IMR-90 (cell line): ENCODE measurements around the gene ITGB1. TPM values are rescaled to one million over a fixed set of nuclear protein-coding genes. Genes with fewer than 3 reads are reported as not detected.

ENCODE experiments used
- ATAC-seq: fragments of 200-7000 bp; cut with Tn5 transposase; 2 replicates; pipeline ENCODE4 v1.9.1; 2020; ENCODE audit warnings: low read depth, mild to moderate bottlenecking, moderate library complexity
- BruUV-seq: library from RNA; stranded (reverse); fragments of 400-500 nt; replicated peaks from 2 replicates; lab custom pipeline; 2021; lab: Mats Ljungman, UMichigan
- CTCF ChIA-PET: fragments of 300-600 bp; formaldehyde crosslinking; extraction: SDS; loops from one replicate; lab custom pipeline; 2021; ENCODE audit warnings: antibody characterized with exemption; lab: Yijun Ruan, JAX
- POLR2A ChIA-PET: fragments of 300-600 bp; sonication (Branson Sonifier 250); formaldehyde crosslinking; loops from one replicate; lab custom pipeline; 2022; ENCODE audit warnings: antibody characterized with exemption; ENCODE audit not compliant: unreplicated experiment; lab: Charles Lee
- DNase-seq: peaks from one replicate; pipeline ENCODE4 v3.0.0; 2013
- H2AFZ ChIP-seq: replicated peaks from 2 replicates; pipeline ENCODE3; 2013; ENCODE audit warnings: low read length, mild to moderate bottlenecking; ENCODE audit not compliant: poor library complexity
- H2AK5ac ChIP-seq: 2 replicates; pipeline ENCODE4 v1.6.1; 2013; ENCODE audit warnings: low read depth, low read length, inconsistent platforms
- H2AK9ac ChIP-seq: replicated peaks from 2 replicates; pipeline ENCODE3; 2013; ENCODE audit warnings: mild to moderate bottlenecking, low read depth, low read length, moderate library complexity; ENCODE audit not compliant: poor library complexity
- H2BK120ac ChIP-seq: 2 replicates; pipeline ENCODE4 v1.6.1; 2013; ENCODE audit warnings: low read depth, low read length, inconsistent platforms
- H2BK15ac ChIP-seq: 3 replicates; pipeline ENCODE4 v1.6.1; 2013; ENCODE audit warnings: low read depth, low read length, inconsistent platforms
- H2BK20ac ChIP-seq: 2 replicates; pipeline ENCODE4 v1.6.1; 2013; ENCODE audit warnings: low read depth, mild to moderate bottlenecking, inconsistent platforms, low read length, moderate library complexity
- H2BK5ac ChIP-seq: 2 replicates; pipeline ENCODE4 v1.6.1; 2013; ENCODE audit warnings: mild to moderate bottlenecking, low read depth, low read length, inconsistent platforms; ENCODE audit not compliant: poor library complexity, severe bottlenecking
- H3K14ac ChIP-seq: replicated peaks from 2 replicates; pipeline ENCODE4 v1.6.1; 2013; ENCODE audit warnings: low read depth, low read length, inconsistent platforms
- H3K18ac ChIP-seq: 2 replicates; pipeline ENCODE4 v1.6.1; 2013; ENCODE audit warnings: low read depth, low read length, control low read depth
- H3K23ac ChIP-seq: 2 replicates; pipeline ENCODE4 v1.6.1; 2013; ENCODE audit warnings: low read depth, low read length, inconsistent platforms
- H3K27ac ChIP-seq: 2 replicates; pipeline ENCODE4 v1.5.1; 2013; ENCODE audit warnings: mild to moderate bottlenecking, control low read depth, low read length; ENCODE audit not compliant: insufficient read depth
- H3K27me3 ChIP-seq: 2 replicates; pipeline ENCODE4 v1.6.1; 2013; ENCODE audit warnings: low read length; ENCODE audit not compliant: control insufficient read depth, insufficient read depth
- H3K36me3 ChIP-seq: 2 replicates; pipeline ENCODE4 v1.6.1; 2013; ENCODE audit warnings: low read length, mixed read lengths; ENCODE audit not compliant: control insufficient read depth, insufficient read depth
- H3K4ac ChIP-seq: 2 replicates; pipeline ENCODE4 v1.6.1; 2013; ENCODE audit warnings: low read depth, low read length, inconsistent platforms
- H3K4me1 ChIP-seq: 2 replicates; pipeline ENCODE4 v1.6.1; 2013; ENCODE audit warnings: low read length, mixed read lengths; ENCODE audit not compliant: control insufficient read depth, insufficient read depth
- H3K4me2 ChIP-seq: 2 replicates; pipeline ENCODE4 v1.6.1; 2013; ENCODE audit warnings: low read depth, mild to moderate bottlenecking, control low read depth, low read length, moderate library complexity
- H3K4me3 ChIP-seq: 2 replicates; pipeline ENCODE4 v1.5.1; 2013; ENCODE audit warnings: low read depth, mild to moderate bottlenecking, control low read depth, low read length, moderate library complexity; ENCODE audit not compliant: insufficient read depth
- H3K56ac ChIP-seq: 2 replicates; pipeline ENCODE4 v1.6.1; 2013; ENCODE audit warnings: low read length, inconsistent platforms; ENCODE audit not compliant: insufficient read depth; ENCODE audit errors: extremely low read depth
- H3K79me1 ChIP-seq, 2 experiments: 2 replicates each; pipeline ENCODE4 v1.6.1; 2013; ENCODE audit warnings: low read length in 2 of 2, inconsistent platforms in 1 of 2, low read depth in 1 of 2
- H3K9ac ChIP-seq: 2 replicates; pipeline ENCODE4 v1.6.1; 2013; ENCODE audit warnings: low read depth, low read length, control low read depth
- H3K9me1 ChIP-seq: 2 replicates; pipeline ENCODE4 v1.6.1; 2013; ENCODE audit warnings: low read length, inconsistent platforms; ENCODE audit not compliant: insufficient read depth
- H3K9me3 ChIP-seq: 2 replicates; pipeline ENCODE4 v1.6.1; 2013; ENCODE audit warnings: low read length; ENCODE audit not compliant: control insufficient read depth, insufficient read depth
- H4K20me1 ChIP-seq: 2 replicates; pipeline ENCODE4 v1.6.1; 2013; ENCODE audit warnings: low read length, inconsistent platforms; ENCODE audit not compliant: insufficient read depth
- H4K5ac ChIP-seq: 2 replicates; pipeline ENCODE4 v1.6.1; 2013; ENCODE audit warnings: mild to moderate bottlenecking, low read depth, low read length, control low read depth
- H4K8ac ChIP-seq, 2 experiments: 2 replicates each; pipeline ENCODE4 v1.6.1; 2013; ENCODE audit warnings: low read depth in 2 of 2, low read length in 2 of 2, control low read depth in 1 of 2, inconsistent platforms in 1 of 2
- H4K91ac ChIP-seq: 2 replicates; pipeline ENCODE4 v1.6.1; 2013; ENCODE audit warnings: low read depth, low read length, inconsistent platforms; ENCODE audit not compliant: insufficient read depth
- CHD1 ChIP-seq: IDR thresholded peaks from 2 replicates; pipeline ENCODE4 v1.6.1; 2012; ENCODE audit warnings: low read depth, low read length, improper control_type of control experiment
- MAFK ChIP-seq: IDR thresholded peaks from 2 replicates; pipeline ENCODE4 v1.6.1; 2012; ENCODE audit warnings: low read depth, low read length, improper control_type of control experiment
- MAZ ChIP-seq: IDR thresholded peaks from 2 replicates; pipeline ENCODE4 v1.6.1; 2012; ENCODE audit warnings: low read depth, mild to moderate bottlenecking, low read length, improper control_type of control experiment, moderate library complexity, borderline replicate concordance
- MXI1 ChIP-seq: IDR thresholded peaks from 2 replicates; pipeline ENCODE4 v1.6.1; 2012; ENCODE audit warnings: low read depth, mild to moderate bottlenecking, low read length, moderate library complexity, borderline replicate concordance
- SMC3 ChIP-seq: fragments of 150-350 bp; IDR thresholded peaks from 2 replicates; pipeline ENCODE4 v1.6.1; 2016; ENCODE audit warnings: low read depth, mild to moderate bottlenecking, antibody characterized with exemption, low read length, moderate library complexity
- WGBS, 2 experiments: methylation state at CpG; one replicate each; pipeline versions ENCODE4 v1.1.5 to v1.1.7; 2013; ENCODE audit warnings: missing lambda C conversion rate in 2 of 2; ENCODE audit not compliant: insufficient read length in 1 of 2; ENCODE audit errors: extremely low coverage in 2 of 2; 5-methylcytosine and 5-hydroxymethylcytosine counted together
- dilution Hi-C: fragments of 300-500 bp; cut with HindIII; formaldehyde crosslinking; loops from one replicate; pipeline ENCODE4 v1.14.3; 2018; ENCODE audit warnings: low sequenced_read_pairs; ENCODE audit not compliant: unreplicated experiment
- in situ Hi-C: fragments of 300-500 bp; cut with MboI; formaldehyde crosslinking; loops from 3 replicates; pipeline ENCODE4 v1.14.3; 2019; ENCODE audit warnings: low sequenced_read_pairs, inconsistent platforms, mixed read lengths
- intact Hi-C: fragments of 100-400 bp; cut with micrococcal nuclease; formaldehyde crosslinking; loops from 2 replicates; pipeline ENCODE4 v1.10.0; 2022
- polyA plus RNA-seq, 3 experiments: library from polyadenylated mRNA; depleted of rRNA; stranded (reverse); fragments of >200 nt; gene quantifications; 2 replicates each; pipeline ENCODE4 v1.2.3, GENCODE V29; 2012; ENCODE audit warnings: low replicate concordance in 1 of 3
- total RNA-seq: library from RNA; depleted of rRNA; stranded (reverse); fragments of >200 nt; gene quantifications from 2 replicates; pipeline ENCODE4 v1.2.3, GENCODE V29; 2012
- TF ChIP-seq, protein P1 (sequence below): fragments of 150-350 bp; IDR thresholded peaks from 2 replicates; pipeline ENCODE4 v1.6.1; 2017; ENCODE audit warnings: mild to moderate bottlenecking, antibody characterized with exemption, low read length, low read depth

The ITGB1 gene
- total and polyA plus RNA-seq, 2 of the 4 experiments (the other 2 are of a cell fraction), result 1,331 to 2,066 TPM

DNA sequence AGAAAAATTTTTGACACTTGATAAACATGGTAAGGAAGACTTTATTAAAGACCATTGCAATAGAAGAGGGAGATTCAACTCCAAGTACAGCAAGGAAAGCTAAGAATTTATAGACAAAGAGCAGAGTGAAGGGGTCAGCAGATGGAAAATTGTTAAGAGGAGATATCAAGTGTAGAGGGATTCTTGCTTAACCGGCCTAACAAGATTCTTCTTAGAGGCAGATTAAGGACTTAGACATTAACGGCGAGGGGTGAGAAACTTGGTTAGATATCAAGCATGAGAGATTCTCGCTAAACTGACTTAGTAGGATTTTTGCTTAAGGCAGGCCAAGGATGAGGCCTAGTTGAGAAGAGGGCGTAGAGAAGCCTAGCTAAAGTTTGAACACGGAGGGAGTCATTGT is 76.0 kb downstream of the ITGB1 start:
- no peak overlapping the region for H2BK20ac ChIP-seq
- H2BK15ac ChIP-seq, result no peak overlapping the region
- no peak overlapping the region for H4K91ac ChIP-seq
- ChIA-PET CTCF (no interaction called here), POLR2A (no interaction called here)
- H3K14ac ChIP-seq, result no peak overlapping the region
- 91% methylated on average over 5 of the region's 6 CpGs; no CpG with 5 or more reads in 1 of the 2 experiments for WGBS, 2 experiments
- no peaks in the 10 kb centered on the region for H3K4me1 ChIP-seq
- no peak overlapping the region for H3K4me3 ChIP-seq
- BruUV-seq, result no TSS peak
- ATAC-seq, result no peak
- no peak overlapping the region for H4K5ac ChIP-seq
- H3K9me1 ChIP-seq, result no peaks in the 10 kb centered on the region
- TF ChIP-seq, protein P1, sequence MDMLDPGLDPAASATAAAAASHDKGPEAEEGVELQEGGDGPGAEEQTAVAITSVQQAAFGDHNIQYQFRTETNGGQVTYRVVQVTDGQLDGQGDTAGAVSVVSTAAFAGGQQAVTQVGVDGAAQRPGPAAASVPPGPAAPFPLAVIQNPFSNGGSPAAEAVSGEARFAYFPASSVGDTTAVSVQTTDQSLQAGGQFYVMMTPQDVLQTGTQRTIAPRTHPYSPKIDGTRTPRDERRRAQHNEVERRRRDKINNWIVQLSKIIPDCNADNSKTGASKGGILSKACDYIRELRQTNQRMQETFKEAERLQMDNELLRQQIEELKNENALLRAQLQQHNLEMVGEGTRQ, result no peak
- no peak for TF ChIP-seq MAZ
- no peak for TF ChIP-seq SMC3
- TF ChIP-seq MAFK, result no peak
- no peak for TF ChIP-seq CHD1
- no peak for TF ChIP-seq MXI1
- dilution Hi-C loops (no loop called here), in situ Hi-C loops (no loop called here), intact Hi-C loops (no loop called here)
- H3K4ac ChIP-seq, result no peak overlapping the region
- no peak overlapping the region for H2AK9ac ChIP-seq
- H2BK120ac ChIP-seq, result no peak overlapping the region
- H3K23ac ChIP-seq, result no peak overlapping the region
- H3K4me2 ChIP-seq, result no peak overlapping the region
- no peak overlapping the region for H2AFZ ChIP-seq
- H3K79me1 ChIP-seq, result no peaks in the 10 kb centered on the region
- H2BK5ac ChIP-seq, result no peak overlapping the region
- H2AK5ac ChIP-seq, result no peak overlapping the region
- DNase-seq, result no peak
- H3K27ac ChIP-seq, result no peak overlapping the region
- no peaks in the 10 kb centered on the region for H4K20me1 ChIP-seq
- no peak overlapping the region for H3K9ac ChIP-seq
- no peaks in the 10 kb centered on the region for H3K27me3 ChIP-seq
- no peaks in the 10 kb centered on the region for H3K36me3 ChIP-seq
- H3K18ac ChIP-seq, result no peak overlapping the region
- no peaks in the 10 kb centered on the region for H3K9me3 ChIP-seq
- H4K8ac ChIP-seq, result no peak overlapping the region
- H3K56ac ChIP-seq, result no peak overlapping the region
